ENCODE measurements around the gene AKT3.
"Not testable (repeated sequence)": the region's sequence is repeated elsewhere in the genome, so short reads cannot be mapped to it uniquely, and the experiment has no call there.

The AKT3 gene

GRCh38 chr1:243790404-243790803 lies 59.6 kb downstream of the AKT3 start:
- Mint-ChIP-seq H3K27me3 (ENCODE audit: low read depth) (no peaks in the 10 kb centered on the region), H3K4me3 (no peak overlapping the region), H3K4me1 (ENCODE audit: low read depth) (peaks cover 10% of the 10 kb centered on the region), H3K9me3 (no peaks in the 10 kb centered on the region), H3K27ac (no peak overlapping the region), H3K36me3 (ENCODE audit: low read depth) (no peaks in the 10 kb centered on the region)
- no peak for DNase-seq (ENCODE audit: low spot score)

GRCh38 chr1:243786531-243786930 lies 63.5 kb downstream of the AKT3 start:
- DNase-seq (ENCODE audit: low spot score), result no peak
- Mint-ChIP-seq H3K27me3 (ENCODE audit: low read depth) (no peaks in the 10 kb centered on the region), H3K9me3 (no peaks in the 10 kb centered on the region), H3K36me3 (ENCODE audit: low read depth) (no peaks in the 10 kb centered on the region), H3K4me1 (ENCODE audit: low read depth) (peaks cover 7% of the 10 kb centered on the region), H3K27ac (no peak overlapping the region), H3K4me3 (no peak overlapping the region)

- DNase-seq (ENCODE audit: low spot score), result no peak
- Mint-ChIP-seq H3K36me3 (ENCODE audit: low read depth) (no peaks in the 10 kb centered on the region), H3K27me3 (ENCODE audit: low read depth) (no peaks in the 10 kb centered on the region), H3K27ac (no peak overlapping the region), H3K4me3 (no peak overlapping the region), H3K4me1 (ENCODE audit: low read depth) (no peaks in the 10 kb centered on the region), H3K9me3 (no peaks in the 10 kb centered on the region)
These were observed 65.5 kb downstream of the AKT3 start for GRCh38 chr1:243784506-243784905.

- H3K27me3 Mint-ChIP-seq (ENCODE audit: low read depth), result no peaks in the 10 kb centered on the region
- no peaks in the 10 kb centered on the region for H3K4me1 Mint-ChIP-seq (ENCODE audit: low read depth)
- H3K36me3 Mint-ChIP-seq (ENCODE audit: low read depth), result no peaks in the 10 kb centered on the region
- H3K9me3 Mint-ChIP-seq, result no peaks in the 10 kb centered on the region
- H3K4me3 Mint-ChIP-seq, result no peak overlapping the region
- DNase-seq (ENCODE audit: low spot score), result no peak
- no peak overlapping the region for H3K27ac Mint-ChIP-seq
These were observed 66.3 kb downstream of the AKT3 start for GRCh38 chr1:243783714-243784113.

- not testable (repeated sequence) for DNase-seq (ENCODE audit: low spot score); H3K4me3 Mint-ChIP-seq; H3K27ac Mint-ChIP-seq; H3K36me3 Mint-ChIP-seq (ENCODE audit: low read depth); H3K27me3 Mint-ChIP-seq (ENCODE audit: low read depth); H3K4me1 Mint-ChIP-seq (ENCODE audit: low read depth)
- H3K9me3 Mint-ChIP-seq, result peaks cover 18% of the 10 kb centered on the region
These were observed 77.5 kb downstream of the AKT3 start for GRCh38 chr1:243772361-243773050.

- DNase-seq (ENCODE audit: low spot score), result no peak
- no peak overlapping the region for H3K4me3 Mint-ChIP-seq
- peaks cover 3% of the 10 kb centered on the region for H3K36me3 Mint-ChIP-seq (ENCODE audit: low read depth)
- peaks cover 1% of the 10 kb centered on the region for H3K4me1 Mint-ChIP-seq (ENCODE audit: low read depth)
- no peak overlapping the region for H3K27ac Mint-ChIP-seq
- peaks cover 18% of the 10 kb centered on the region for H3K9me3 Mint-ChIP-seq
- no peaks in the 10 kb centered on the region for H3K27me3 Mint-ChIP-seq (ENCODE audit: low read depth)
These were observed 79.2 kb downstream of the AKT3 start for GRCh38 chr1:243770860-243771259.

GRCh38 chr1:243765676-243766075 lies 84.4 kb downstream of the AKT3 start:
- Mint-ChIP-seq H3K4me1 (ENCODE audit: low read depth) (no peaks in the 10 kb centered on the region), H3K9me3 (no peaks in the 10 kb centered on the region), H3K27ac (no peak overlapping the region), H3K36me3 (ENCODE audit: low read depth) (no peaks in the 10 kb centered on the region), H3K27me3 (ENCODE audit: low read depth) (no peaks in the 10 kb centered on the region), H3K4me3 (no peak overlapping the region)
- DNase-seq (ENCODE audit: low spot score), result no peak

- Mint-ChIP-seq H3K4me3 (no peak overlapping the region), H3K27me3 (ENCODE audit: low read depth) (no peaks in the 10 kb centered on the region), H3K9me3 (no peaks in the 10 kb centered on the region), H3K27ac (no peak overlapping the region), H3K4me1 (ENCODE audit: low read depth) (no peaks in the 10 kb centered on the region), H3K36me3 (ENCODE audit: low read depth) (no peaks in the 10 kb centered on the region)
- no peak for DNase-seq (ENCODE audit: low spot score)
These were observed 86.2 kb downstream of the AKT3 start for GRCh38 chr1:243763806-243764205.

- DNase-seq (ENCODE audit: low spot score), result no peak
- H3K4me1 Mint-ChIP-seq (ENCODE audit: low read depth), result no peaks in the 10 kb centered on the region
- H3K36me3 Mint-ChIP-seq (ENCODE audit: low read depth), result no peaks in the 10 kb centered on the region
- H3K9me3 Mint-ChIP-seq, result no peaks in the 10 kb centered on the region
- no peaks in the 10 kb centered on the region for H3K27me3 Mint-ChIP-seq (ENCODE audit: low read depth)
- H3K4me3 Mint-ChIP-seq, result no peak overlapping the region
- no peak overlapping the region for H3K27ac Mint-ChIP-seq
These were observed 91.4 kb downstream of the AKT3 start for GRCh38 chr1:243758647-243759046.

GRCh38 chr1:243756529-243756928 lies 93.5 kb downstream of the AKT3 start:
- DNase-seq (ENCODE audit: low spot score), result no peak
- no peaks in the 10 kb centered on the region for H3K9me3 Mint-ChIP-seq
- H3K36me3 Mint-ChIP-seq (ENCODE audit: low read depth), result no peaks in the 10 kb centered on the region
- no peak overlapping the region for H3K4me3 Mint-ChIP-seq
- no peak overlapping the region for H3K27ac Mint-ChIP-seq
- no peaks in the 10 kb centered on the region for H3K27me3 Mint-ChIP-seq (ENCODE audit: low read depth)
- H3K4me1 Mint-ChIP-seq (ENCODE audit: low read depth), result no peaks in the 10 kb centered on the region

GRCh38 chr1:243754348-243754747 lies 95.7 kb downstream of the AKT3 start:
- no peak for DNase-seq (ENCODE audit: low spot score)
- Mint-ChIP-seq H3K9me3 (no peaks in the 10 kb centered on the region), H3K27me3 (ENCODE audit: low read depth) (no peaks in the 10 kb centered on the region), H3K4me1 (ENCODE audit: low read depth) (no peaks in the 10 kb centered on the region), H3K4me3 (no peak overlapping the region), H3K27ac (no peak overlapping the region), H3K36me3 (ENCODE audit: low read depth) (no peaks in the 10 kb centered on the region)

GRCh38 chr1:243751506-243751905 lies 98.5 kb downstream of the AKT3 start:
- no peak overlapping the region for H3K27ac Mint-ChIP-seq
- no peak overlapping the region for H3K4me3 Mint-ChIP-seq
- H3K36me3 Mint-ChIP-seq (ENCODE audit: low read depth), result no peaks in the 10 kb centered on the region
- DNase-seq (ENCODE audit: low spot score), result no peak
- H3K27me3 Mint-ChIP-seq (ENCODE audit: low read depth), result no peaks in the 10 kb centered on the region
- peaks cover 3% of the 10 kb centered on the region for H3K4me1 Mint-ChIP-seq (ENCODE audit: low read depth)
- H3K9me3 Mint-ChIP-seq, result no peaks in the 10 kb centered on the region

- Mint-ChIP-seq H3K4me1 (ENCODE audit: low read depth) (peaks cover 3% of the 10 kb centered on the region), H3K36me3 (ENCODE audit: low read depth) (peaks cover 3% of the 10 kb centered on the region), H3K27ac (no peak overlapping the region), H3K9me3 (no peaks in the 10 kb centered on the region), H3K27me3 (ENCODE audit: low read depth) (no peaks in the 10 kb centered on the region), H3K4me3 (no peak overlapping the region)
- DNase-seq (ENCODE audit: low spot score), result no peak
These were observed 101.2 kb downstream of the AKT3 start for GRCh38 chr1:243748706-243749283.

GRCh38 chr1:243748227-243748626 lies 101.8 kb downstream of the AKT3 start:
- H3K4me1 Mint-ChIP-seq (ENCODE audit: low read depth), result peaks cover 3% of the 10 kb centered on the region
- no peak overlapping the region for H3K4me3 Mint-ChIP-seq
- peaks cover 4% of the 10 kb centered on the region for H3K36me3 Mint-ChIP-seq (ENCODE audit: low read depth)
- no peaks in the 10 kb centered on the region for H3K9me3 Mint-ChIP-seq
- no peaks in the 10 kb centered on the region for H3K27me3 Mint-ChIP-seq (ENCODE audit: low read depth)
- no peak for DNase-seq (ENCODE audit: low spot score)
- H3K27ac Mint-ChIP-seq, result no peak overlapping the region

GRCh38 chr1:243746751-243747150 lies 103.3 kb downstream of the AKT3 start:
- H3K4me1 Mint-ChIP-seq (ENCODE audit: low read depth), result peaks cover 3% of the 10 kb centered on the region
- H3K9me3 Mint-ChIP-seq, result no peaks in the 10 kb centered on the region
- peaks cover 6% of the 10 kb centered on the region for H3K36me3 Mint-ChIP-seq (ENCODE audit: low read depth)
- H3K27me3 Mint-ChIP-seq (ENCODE audit: low read depth), result no peaks in the 10 kb centered on the region
- H3K4me3 Mint-ChIP-seq, result no peak overlapping the region
- H3K27ac Mint-ChIP-seq, result no peak overlapping the region
- no peak for DNase-seq (ENCODE audit: low spot score)

All from T-helper 2 cell treated with Interferon-gamma antibody and Interleukin-4, amounts not matched to agents 5 μg/mL and 100 μg/mL, for 36 hours (primary cell).